NCI-H2107 treated with DMSO at 0.1 percent for 48 hours (cell line): ENCODE results near the gene DACT2.
"Not testable (repeated sequence)": the region's sequence is repeated elsewhere in the genome, so short reads cannot be mapped to it uniquely, and the experiment has no call there.

Experiments used
- DNase-seq: peaks from one replicate; lab custom pipeline; 2025; ENCODE audit not compliant: unreplicated experiment; lab: John Stamatoyannopoulos, UW

DACT2 gene

GRCh38 chr6:168305096-168305749 is 14.4 kb downstream of the DACT2 start:
- DNase-seq: no peak

GRCh38 chr6:168304752-168305015 is 14.9 kb downstream of the DACT2 start:
- DNase-seq: no peak

GRCh38 chr6:168303982-168304751 is 15.4 kb downstream of the DACT2 start:
- no peak for DNase-seq

GRCh38 chr6:168302534-168302933 is 17.0 kb downstream of the DACT2 start:
- DNase-seq: no peak

- DNase-seq: peak; percentile 55
Measured at GRCh38 chr6:168301648-168302398, 17.8 kb downstream of the DACT2 start.

GRCh38 chr6:168300975-168301647 is 18.5 kb downstream of the DACT2 start:
- DNase-seq: no peak

- DNase-seq: no peak
Measured at GRCh38 chr6:168299541-168300511, 19.8 kb downstream of the DACT2 start.

GRCh38 chr6:168297643-168298042 is 21.9 kb downstream of the DACT2 start:
- DNase-seq: no peak

GRCh38 chr6:168294901-168295300 is 24.7 kb downstream of the DACT2 start:
- DNase-seq: no peak

- no peak for DNase-seq
Measured at GRCh38 chr6:168293636-168294530, 25.7 kb downstream of the DACT2 start.

- DNase-seq: peak; percentile 10
Measured at GRCh38 chr6:168292826-168293225, 26.8 kb downstream of the DACT2 start.

- DNase-seq: no peak
Measured at GRCh38 chr6:168291450-168291849, 28.1 kb downstream of the DACT2 start.

- no peak for DNase-seq
Measured at GRCh38 chr6:168290095-168290494, 29.5 kb downstream of the DACT2 start.

- no peak for DNase-seq
Measured at GRCh38 chr6:168289571-168289962, 30.0 kb downstream of the DACT2 start.

- DNase-seq: no peak
Measured at GRCh38 chr6:168288781-168289570, 30.6 kb downstream of the DACT2 start.

- not testable (repeated sequence) for DNase-seq
Measured at GRCh38 chr6:168287460-168287859, 32.1 kb downstream of the DACT2 start.

GRCh38 chr6:168286771-168287446 is 32.7 kb downstream of the DACT2 start:
- not testable (repeated sequence) for DNase-seq

- no peak for DNase-seq
Measured at GRCh38 chr6:168286116-168286515, 33.5 kb downstream of the DACT2 start.
